HG03135 (cell line): ENCODE results near the gene CEACAM7.

Experiments
- ATAC-seq: cut with Tn5 transposase; IDR thresholded peaks from one replicate; pipeline ENCODE4 v1.9.1; 2021; ENCODE audit warnings: mild to moderate bottlenecking, moderate library complexity; ENCODE audit not compliant: unreplicated experiment

The CEACAM7 gene

GRCh38 chr19:41700381-41701195, 12.5 kb upstream of the CEACAM7 start:
- no peak for ATAC-seq

DNA sequence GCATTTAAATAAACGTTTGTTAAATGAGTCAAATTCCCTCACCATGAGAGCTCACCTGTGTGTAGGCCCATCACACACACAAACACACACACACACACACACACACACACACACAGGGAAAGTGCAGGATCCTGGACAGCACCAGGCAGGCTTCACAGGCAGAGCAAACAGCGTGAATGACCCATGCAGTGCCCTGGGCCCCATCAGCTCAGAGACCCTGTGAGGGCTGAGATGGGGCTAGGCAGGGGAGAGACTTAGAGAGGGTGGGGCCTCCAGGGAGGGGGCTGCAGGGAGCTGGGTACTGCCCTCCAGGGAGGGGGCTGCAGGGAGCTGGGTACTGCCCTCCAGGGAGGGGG, 11.9 kb upstream of the CEACAM7 start:
- ATAC-seq = no peak

- no peak for ATAC-seq
These were observed 11.3 kb upstream of the CEACAM7 start for GRCh38 chr19:41699231-41699967.

- ATAC-seq = no peak
These were observed 10.7 kb upstream of the CEACAM7 start for GRCh38 chr19:41698746-41699230.

GRCh38 chr19:41697198-41697855, 9.3 kb upstream of the CEACAM7 start:
- ATAC-seq = no peak

GRCh38 chr19:41696402-41697197, 8.5 kb upstream of the CEACAM7 start:
- no peak for ATAC-seq

GRCh38 chr19:41695745-41696144, 7.7 kb upstream of the CEACAM7 start:
- no peak for ATAC-seq

GRCh38 chr19:41694831-41695635, 7.0 kb upstream of the CEACAM7 start:
- ATAC-seq = no peak

DNA sequence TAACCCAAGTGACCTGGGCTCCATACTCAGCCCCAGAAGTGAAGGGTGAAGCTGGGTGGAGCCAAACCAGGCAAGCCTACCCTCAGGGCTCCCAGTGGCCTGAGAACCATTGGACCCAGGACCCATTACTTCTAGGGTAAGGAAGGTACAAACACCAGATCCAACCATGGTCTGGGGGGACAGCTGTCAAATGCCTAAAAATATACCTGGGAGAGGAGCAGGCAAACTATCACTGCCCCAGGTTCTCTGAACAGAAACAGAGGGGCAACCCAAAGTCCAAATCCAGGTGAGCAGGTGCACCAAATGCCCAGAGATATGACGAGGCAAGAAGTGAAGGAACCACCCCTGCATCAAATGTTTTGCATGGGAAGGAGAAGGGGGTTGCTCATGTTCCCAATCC, 6.1 kb upstream of the CEACAM7 start:
- no peak for ATAC-seq

- no peak for ATAC-seq
These were observed 3.3 kb upstream of the CEACAM7 start for GRCh38 chr19:41691268-41691970.

DNA sequence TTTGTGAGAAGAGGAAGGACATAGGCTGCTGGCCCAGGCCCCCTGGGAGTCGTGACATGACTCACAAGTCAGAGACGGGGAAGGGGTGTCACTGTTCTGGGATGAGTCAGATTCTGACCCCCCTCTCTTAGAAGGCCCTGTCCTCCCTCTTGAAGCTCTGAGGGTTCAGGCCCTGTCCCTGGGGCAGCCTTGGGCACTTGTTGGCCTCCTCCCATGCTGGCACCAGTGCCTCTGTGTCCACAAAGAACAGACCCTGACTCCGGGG, 2.7 kb upstream of the CEACAM7 start:
- no peak for ATAC-seq

- ATAC-seq = no peak
These were observed 2.1 kb upstream of the CEACAM7 start for GRCh38 chr19:41689993-41690800.

GRCh38 chr19:41688687-41689086, 617 bp upstream of the CEACAM7 start:
- ATAC-seq = no peak

DNA sequence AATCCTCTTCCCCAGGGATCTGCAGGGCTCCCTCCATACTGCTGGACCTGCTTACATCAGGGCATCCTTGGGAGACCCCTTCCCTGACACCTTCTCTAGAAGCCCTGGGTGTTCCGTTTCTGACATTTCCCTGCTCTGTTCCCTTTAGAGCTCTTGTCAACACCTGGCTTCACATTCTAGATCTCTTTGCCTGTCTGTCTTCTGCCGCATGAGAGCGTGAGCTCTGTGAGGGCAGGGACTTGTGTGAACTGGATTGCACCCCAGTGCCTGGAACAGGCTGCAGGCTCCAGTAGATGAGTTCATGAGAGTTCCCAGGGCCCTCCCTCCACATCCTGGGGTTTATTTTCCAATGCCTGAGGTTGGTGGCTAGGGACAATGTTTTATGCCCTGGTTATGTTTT, 651 bp downstream of the CEACAM7 start:
- ATAC-seq = no peak

GRCh38 chr19:41682437-41682836, 5.6 kb downstream of the CEACAM7 start:
- ATAC-seq = no peak

DNA sequence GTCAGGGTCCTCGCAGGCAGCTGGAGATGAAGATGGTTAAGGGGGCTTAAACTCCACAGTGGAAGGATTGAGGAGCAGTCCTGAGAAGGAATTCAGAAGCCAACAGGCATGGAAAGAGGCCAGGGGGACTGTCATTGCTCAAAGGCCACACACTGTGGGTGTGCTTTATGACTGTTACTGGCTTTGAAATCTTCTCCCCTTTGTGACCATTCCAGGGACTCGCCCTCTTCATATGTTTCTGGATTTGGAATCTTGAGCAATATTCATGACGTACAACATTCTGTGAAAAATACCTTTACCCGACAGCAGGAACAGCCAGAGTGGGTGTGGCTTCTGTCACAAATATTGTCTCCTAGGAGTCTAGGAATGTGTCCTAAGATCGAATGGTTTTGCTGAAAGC, 16.6 kb downstream of the CEACAM7 start:
- no peak for ATAC-seq

DNA sequence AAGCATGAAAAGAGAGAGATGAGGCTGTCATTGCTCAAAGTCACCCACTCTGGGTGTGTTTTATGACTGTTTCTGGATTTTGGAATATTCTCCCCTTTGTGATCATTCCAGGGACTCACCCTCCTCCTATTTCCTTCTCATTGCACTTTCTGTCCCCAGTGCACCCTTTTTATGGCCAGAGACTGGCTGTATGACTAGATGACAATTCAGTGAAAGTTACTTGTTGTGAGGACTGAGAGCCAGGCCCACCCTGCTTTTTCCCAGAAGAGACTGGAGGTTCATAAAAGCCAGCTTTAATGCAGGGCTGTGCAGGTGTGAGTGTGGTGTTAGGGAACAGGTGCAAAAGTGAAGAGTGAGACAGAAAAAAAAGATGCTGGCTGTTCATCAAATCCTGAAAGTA, 17.3 kb downstream of the CEACAM7 start:
- ATAC-seq = no peak

- no peak for ATAC-seq
These were observed 19.8 kb downstream of the CEACAM7 start for GRCh38 chr19:41668315-41668714.

DNA sequence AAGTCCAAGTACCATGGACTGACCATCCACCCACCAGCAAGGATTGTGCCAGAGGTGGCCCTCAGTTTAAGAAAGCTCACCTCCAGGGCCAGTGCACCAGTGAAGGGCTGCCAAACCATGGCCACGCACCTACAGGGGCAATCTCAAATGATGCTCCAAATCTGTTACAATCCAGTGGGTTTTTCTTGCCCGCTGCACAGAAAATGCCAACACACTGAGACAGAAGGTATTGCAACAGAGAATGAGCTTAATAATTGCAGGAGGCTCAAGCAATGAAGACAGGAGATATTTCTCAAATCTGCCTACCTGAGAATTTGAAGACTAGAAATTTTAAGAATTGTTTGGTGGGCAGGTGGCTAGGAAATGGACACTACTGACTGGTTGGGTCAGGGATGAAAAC, 22.0 kb downstream of the CEACAM7 start:
- ATAC-seq = no peak
